ENCODE results near the gene POM121C.
"Not testable (repeated sequence)": the region's sequence is repeated elsewhere in the genome, so short reads cannot be mapped to it uniquely, and the experiment has no call there.

- TF ChIP-seq JUND (IDR thresholded peaks at IDR 0.05); POLR2AphosphoS5 (IDR thresholded peaks at IDR 0.05; ENCODE audit: low read depth, low read length); GABPA (IDR thresholded peaks at IDR 0.05; ENCODE audit: low read depth); CTCF (IDR thresholded peaks at IDR 0.05); USF2 (IDR thresholded peaks at IDR 0.05; ENCODE audit: borderline replicate concordance, low read depth, low read length); SMC3 (IDR thresholded peaks at IDR 0.05; ENCODE audit: low read depth, low read length); RCOR1 (IDR thresholded peaks at IDR 0.05; ENCODE audit: low read length); MXI1 (IDR thresholded peaks at IDR 0.05; ENCODE audit: low read depth, low read length); YY1 (IDR thresholded peaks at IDR 0.05; ENCODE audit: low read depth); USF1 (IDR thresholded peaks at IDR 0.05; ENCODE audit: borderline replicate concordance, low read depth); RXRA (IDR thresholded peaks at IDR 0.05; ENCODE audit: borderline replicate concordance, low read depth); IRF3 (IDR thresholded peaks at IDR 0.05; ENCODE audit: low read depth, low read length); TEAD4 (IDR thresholded peaks at IDR 0.05; ENCODE audit: borderline replicate concordance, insufficient read depth): not testable (repeated sequence)
Observed at GRCh38 chr7:75527224-75527722, 41.2 kb upstream of the POM121C start.
